ENCODE results near the gene ZNF397. TPM values are rescaled to one million over a fixed set of nuclear protein-coding genes. Genes with fewer than 3 reads are reported as not detected.
A peak's percentile ranks its signal among the peaks of the same experiment; 100 is the strongest.

Gene ZNF397
- total RNA-seq, 1 experiment from 2014 or later: 1.5 TPM

DNA sequence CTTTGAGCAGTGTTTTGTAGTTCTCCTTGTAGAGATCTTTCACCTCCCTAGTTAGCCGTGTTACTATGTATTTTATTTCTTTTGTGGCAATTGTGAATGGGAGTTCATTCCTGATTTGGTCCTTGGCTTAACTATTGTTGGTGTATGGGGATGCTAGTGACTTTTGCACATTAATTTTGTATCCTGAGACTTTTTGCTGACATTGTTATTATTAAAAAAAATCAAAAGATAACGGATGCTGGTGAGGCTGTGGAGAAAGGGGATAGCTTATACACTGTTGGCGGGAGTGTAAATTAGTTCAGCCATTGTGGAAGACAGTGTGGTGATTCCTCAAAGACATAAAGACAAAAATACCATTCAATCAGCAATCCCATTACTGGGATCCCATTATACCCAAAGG, 17.0 kb upstream of the ZNF397 start:
- Histone ChIP-seq H3K4me1 (ENCODE audit: insufficient read depth, low read length) (no peaks in the 10 kb centered on the region), H3K9me3 (ENCODE audit: low read length) (no peaks in the 10 kb centered on the region), H2AFZ (ENCODE audit: low read length) (no peak overlapping the region), H3K4me3 (ENCODE audit: low read length) (no peak overlapping the region), H3K27me3 (ENCODE audit: low read length) (no peaks in the 10 kb centered on the region), H3K4me2 (ENCODE audit: low read length) (no peak overlapping the region), H3F3A (ENCODE audit: low read length, unreplicated experiment) (no peaks in the 10 kb centered on the region), H3K79me2 (ENCODE audit: low read length) (no peaks in the 10 kb centered on the region), H3K9me2 (replicated peaks; ENCODE audit: low read length) (no peaks in the 10 kb centered on the region), H3K9ac (ENCODE audit: low read length) (no peak overlapping the region), H4K20me1 (ENCODE audit: low read length) (no peaks in the 10 kb centered on the region), H3K36me3 (ENCODE audit: low read depth, low read length) (no peaks in the 10 kb centered on the region), H3K27ac (ENCODE audit: low read length) (no peak overlapping the region)
- no peak for TF ChIP-seq EZH2phosphoT487 (IDR thresholded peaks at IDR 0.05; ENCODE audit: borderline replicate concordance, low read length)
- no peak for TF ChIP-seq EZH2 (IDR thresholded peaks at IDR 0.05; ENCODE audit: low read length, unreplicated experiment)
- TF ChIP-seq, protein P1, sequence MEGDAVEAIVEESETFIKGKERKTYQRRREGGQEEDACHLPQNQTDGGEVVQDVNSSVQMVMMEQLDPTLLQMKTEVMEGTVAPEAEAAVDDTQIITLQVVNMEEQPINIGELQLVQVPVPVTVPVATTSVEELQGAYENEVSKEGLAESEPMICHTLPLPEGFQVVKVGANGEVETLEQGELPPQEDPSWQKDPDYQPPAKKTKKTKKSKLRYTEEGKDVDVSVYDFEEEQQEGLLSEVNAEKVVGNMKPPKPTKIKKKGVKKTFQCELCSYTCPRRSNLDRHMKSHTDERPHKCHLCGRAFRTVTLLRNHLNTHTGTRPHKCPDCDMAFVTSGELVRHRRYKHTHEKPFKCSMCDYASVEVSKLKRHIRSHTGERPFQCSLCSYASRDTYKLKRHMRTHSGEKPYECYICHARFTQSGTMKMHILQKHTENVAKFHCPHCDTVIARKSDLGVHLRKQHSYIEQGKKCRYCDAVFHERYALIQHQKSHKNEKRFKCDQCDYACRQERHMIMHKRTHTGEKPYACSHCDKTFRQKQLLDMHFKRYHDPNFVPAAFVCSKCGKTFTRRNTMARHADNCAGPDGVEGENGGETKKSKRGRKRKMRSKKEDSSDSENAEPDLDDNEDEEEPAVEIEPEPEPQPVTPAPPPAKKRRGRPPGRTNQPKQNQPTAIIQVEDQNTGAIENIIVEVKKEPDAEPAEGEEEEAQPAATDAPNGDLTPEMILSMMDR (conservative IDR thresholded peaks at IDR 0.05; ENCODE audit: low read depth, low read length): no peak
- no peak for ATAC-seq
- no peak for DNase-seq
- CTCF ChIA-PET: no interaction called here
- BruUV-seq (replicated peaks): no TSS peak
- intact Hi-C loops (cut with micrococcal nuclease): no loop called here
- POLR2A ChIA-PET (ENCODE audit: unreplicated experiment): no interaction called here

DNA sequence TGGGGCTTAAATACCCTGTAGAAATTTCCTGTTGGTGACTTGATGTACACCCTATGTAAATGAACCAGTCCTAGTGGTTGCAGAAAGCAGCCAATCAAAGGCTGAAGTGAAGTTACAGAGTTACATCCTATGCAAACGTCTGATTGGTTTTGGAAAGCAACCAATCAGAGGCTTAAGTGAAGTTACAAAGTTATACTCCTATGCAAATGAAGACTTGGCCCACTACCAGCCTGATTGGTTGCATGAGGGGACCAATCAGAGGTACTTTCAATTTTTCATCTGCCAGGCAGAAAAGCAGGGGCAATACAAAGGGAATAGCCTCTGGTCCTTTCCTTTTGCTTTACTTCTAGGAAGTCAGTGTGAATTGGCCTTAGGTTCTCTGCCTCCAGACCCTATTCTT, 13.6 kb upstream of the ZNF397 start:
- Histone ChIP-seq H4K20me1 (ENCODE audit: low read length) (no peaks in the 10 kb centered on the region), H3K27me3 (ENCODE audit: low read length) (no peaks in the 10 kb centered on the region), H3K9me2 (replicated peaks; ENCODE audit: low read length) (no peaks in the 10 kb centered on the region), H3K79me2 (ENCODE audit: low read length) (no peaks in the 10 kb centered on the region), H3K4me1 (ENCODE audit: insufficient read depth, low read length) (no peaks in the 10 kb centered on the region), H3K4me3 (ENCODE audit: low read length) (no peak overlapping the region), H3F3A (ENCODE audit: low read length, unreplicated experiment) (no peaks in the 10 kb centered on the region), H3K27ac (ENCODE audit: low read length) (no peak overlapping the region), H3K9me3 (ENCODE audit: low read length) (no peaks in the 10 kb centered on the region), H3K9ac (ENCODE audit: low read length) (no peak overlapping the region), H3K4me2 (ENCODE audit: low read length) (no peak overlapping the region), H3K36me3 (ENCODE audit: low read depth, low read length) (no peaks in the 10 kb centered on the region), H2AFZ (ENCODE audit: low read length) (no peak overlapping the region)
- no peak for ATAC-seq
- POLR2A ChIA-PET (ENCODE audit: unreplicated experiment): no interaction called here
- intact Hi-C loops (cut with micrococcal nuclease): no loop called here
- no peak for DNase-seq
- CTCF ChIA-PET: no interaction called here
- TF ChIP-seq, protein P1 (conservative IDR thresholded peaks at IDR 0.05; ENCODE audit: low read depth, low read length): no peak
- TF ChIP-seq EZH2phosphoT487 (IDR thresholded peaks at IDR 0.05; ENCODE audit: borderline replicate concordance, low read length) (no peak), EZH2 (IDR thresholded peaks at IDR 0.05; ENCODE audit: low read length, unreplicated experiment) (no peak)
- BruUV-seq (replicated peaks): no TSS peak

DNA sequence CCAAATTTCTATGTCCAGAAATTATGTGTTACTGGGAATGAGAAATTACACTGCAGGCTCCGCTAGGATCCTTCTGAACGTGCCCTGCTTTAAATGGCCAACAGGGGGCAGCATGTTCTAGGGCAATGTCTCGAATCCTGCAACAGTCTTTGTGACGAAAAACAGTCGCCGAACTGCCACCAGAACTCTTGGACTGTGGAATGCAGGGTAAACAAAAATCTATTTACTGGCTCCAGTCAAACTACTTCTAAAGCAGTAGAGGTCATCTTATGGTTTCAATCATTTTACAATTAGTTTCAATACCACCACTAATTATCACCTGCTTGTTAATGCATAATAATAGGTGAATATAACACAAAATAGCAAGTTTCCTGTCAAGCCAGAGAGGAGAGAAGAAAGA, 9.8 kb upstream of the ZNF397 start:
- no TSS peak for BruUV-seq (replicated peaks)

More for the DNA sequence above, 9.8 kb upstream of the ZNF397 start:
- Histone ChIP-seq H3K9me2 (replicated peaks; ENCODE audit: low read length) (no peaks in the 10 kb centered on the region), H3K9me3 (ENCODE audit: low read length) (no peaks in the 10 kb centered on the region), H3K27me3 (ENCODE audit: low read length) (no peaks in the 10 kb centered on the region), H3K4me2 (ENCODE audit: low read length) (peak overlapping the region; percentile 75), H3K4me1 (ENCODE audit: insufficient read depth, low read length) (no peaks in the 10 kb centered on the region), H3F3A (ENCODE audit: low read length, unreplicated experiment) (no peaks in the 10 kb centered on the region), H4K20me1 (ENCODE audit: low read length) (no peaks in the 10 kb centered on the region), H3K9ac (ENCODE audit: low read length) (no peak overlapping the region), H3K4me3 (ENCODE audit: low read length) (peak overlapping the region; percentile 40; the same call in 1 of the 2 replicates), H3K36me3 (ENCODE audit: low read depth, low read length) (no peaks in the 10 kb centered on the region), H2AFZ (ENCODE audit: low read length) (0 out of 2 replicates have a peak overlapping the region, but pooled peaks have one; percentile 68), H3K27ac (ENCODE audit: low read length) (no peak overlapping the region), H3K79me2 (ENCODE audit: low read length) (no peaks in the 10 kb centered on the region)
- DNase-seq: peak; percentile 58
- peak; percentile 77 for ATAC-seq
- intact Hi-C loops (cut with micrococcal nuclease): loop anchor here (1.0 kb wide), 1 partner anchor 124 kb away; no protein-coding TSS in a partner anchor
- POLR2A ChIA-PET (ENCODE audit: unreplicated experiment): interaction anchor here (0.5 kb wide), 1 partner anchor 208 kb away, joined by 6 read pairs; no protein-coding TSS in a partner anchor
- TF ChIP-seq, protein P1 (conservative IDR thresholded peaks at IDR 0.05; ENCODE audit: low read depth, low read length): peak; percentile 67
- TF ChIP-seq EZH2phosphoT487 (IDR thresholded peaks at IDR 0.05; ENCODE audit: borderline replicate concordance, low read length): no peak
- CTCF ChIA-PET: interaction anchor here (0.6 kb wide), 1 partner anchor 92 kb away, joined by 3 read pairs; no protein-coding TSS in a partner anchor

All from PC-3 (cell line).